Measurements from ENCODE around the gene TASP1.

- TF ChIP-seq CTCF (IDR thresholded peaks at IDR 0.05) (no peak), POLR2A (IDR thresholded peaks at IDR 0.05) (no peak)
These were observed 42.8 kb upstream of the TASP1 start for GRCh38 chr20:13681248-13682125.
